ENCODE results near the gene DUSP6. TPM values are rescaled to one million over a fixed set of nuclear protein-coding genes. Genes with fewer than 3 reads are reported as not detected.

DUSP6 gene
- total and polyA plus RNA-seq, 2 of the 13 experiments (the other 11 are each of a cell fraction or from before 2014, with no cell fraction given) = 40.9 to 161 TPM

- TF ChIP-seq ZNF800 (CRISPR knock-in tag; IDR thresholded peaks at IDR 0.05) (peak; percentile 9; the same call in 1 of the 2 replicates), ZNF780A (CRISPR knock-in tag; IDR thresholded peaks at IDR 0.05) (no peak), THAP8 (CRISPR knock-in tag; IDR thresholded peaks at IDR 0.05; ENCODE audit: borderline replicate concordance) (peak; percentile 47; the same call in 1 of the 2 replicates), USF2 (IDR thresholded peaks at IDR 0.05; ENCODE audit: low read depth, low read length) (no peak), USF2 (CRISPR knock-in tag; IDR thresholded peaks at IDR 0.05; ENCODE audit: borderline replicate concordance) (0 out of 2 replicates have a peak, but pooled peaks have one; percentile 10), ZNF160 (CRISPR knock-in tag; IDR thresholded peaks at IDR 0.05) (no peak), ZSCAN12 (CRISPR knock-in tag; IDR thresholded peaks at IDR 0.05) (peak; percentile 18; the same call in 1 of the 2 replicates), XBP1 (CRISPR knock-in tag; IDR thresholded peaks at IDR 0.05) (no peak), GPN1 (CRISPR knock-in tag; IDR thresholded peaks at IDR 0.05; ENCODE audit: borderline replicate concordance) (no peak), ZNF441 (CRISPR knock-in tag; IDR thresholded peaks at IDR 0.05; ENCODE audit: borderline replicate concordance) (no peak), ZNF792 (CRISPR knock-in tag; IDR thresholded peaks at IDR 0.05) (peak; percentile 72; the same call in 1 of the 2 replicates), POLR2AphosphoS2 (IDR thresholded peaks at IDR 0.05; ENCODE audit: low read depth, low read length) (peak; percentile 91; the same call in 1 of the 2 replicates), ZUFSP (CRISPR knock-in tag; IDR thresholded peaks at IDR 0.05; ENCODE audit: borderline replicate concordance) (no peak), ZSCAN9 (CRISPR knock-in tag; IDR thresholded peaks at IDR 0.05; ENCODE audit: borderline replicate concordance) (0 out of 2 replicates have a peak, but pooled peaks have one; percentile 66), SIN3A (IDR thresholded peaks at IDR 0.05; ENCODE audit: borderline replicate concordance, low read depth, low read length) (peak; percentile 95; the same call in 1 of the 2 replicates), MED13 (CRISPR knock-in tag; IDR thresholded peaks at IDR 0.05) (no peak), POLR2G (IDR thresholded peaks at IDR 0.05; ENCODE audit: low read depth, low read length) (peak; percentile 98), RCOR2 (CRISPR knock-in tag; IDR thresholded peaks at IDR 0.05) (0 out of 2 replicates have a peak, but pooled peaks have one; percentile 12), FLYWCH1 (CRISPR knock-in tag; IDR thresholded peaks at IDR 0.05) (no peak), AKNA (CRISPR knock-in tag; IDR thresholded peaks at IDR 0.05; ENCODE audit: borderline replicate concordance) (peak; percentile 8; the same call in 1 of the 2 replicates)
These were observed 134 bp downstream of the DUSP6 start (continued) for GRCh38 chr12:89352242-89352491.
